IPS-18a (cell line): Measurements from ENCODE around the gene PRAME.
"Not testable (repeated sequence)": the region's sequence is repeated elsewhere in the genome, so short reads cannot be mapped to it uniquely, and the experiment has no call there.

ENCODE experiments used
- H3K27ac ChIP-seq: one replicate; pipeline ENCODE4 v1.5.1; 2013; ENCODE audit warnings: low read length
- H3K27me3 ChIP-seq: one replicate; pipeline ENCODE4 v1.6.1; 2013; ENCODE audit warnings: mild to moderate bottlenecking, low read length; ENCODE audit not compliant: control insufficient read depth, insufficient read depth
- H3K36me3 ChIP-seq: one replicate; pipeline ENCODE4 v1.6.1; 2013; ENCODE audit warnings: low read depth, low read length; ENCODE audit not compliant: control insufficient read depth
- H3K4me1 ChIP-seq: one replicate; pipeline ENCODE4 v1.6.1; 2013; ENCODE audit warnings: low read depth, low read length; ENCODE audit not compliant: control insufficient read depth
- H3K4me3 ChIP-seq: one replicate; pipeline ENCODE4 v1.5.1; 2013; ENCODE audit warnings: low read length
- H3K9ac ChIP-seq: one replicate; pipeline ENCODE4 v1.6.1; 2013; ENCODE audit warnings: mild to moderate bottlenecking, low read length, moderate library complexity
- H3K9me3 ChIP-seq: one replicate; pipeline ENCODE4 v1.6.1; 2013; ENCODE audit warnings: low read depth, low read length; ENCODE audit not compliant: control insufficient read depth

The PRAME gene

DNA sequence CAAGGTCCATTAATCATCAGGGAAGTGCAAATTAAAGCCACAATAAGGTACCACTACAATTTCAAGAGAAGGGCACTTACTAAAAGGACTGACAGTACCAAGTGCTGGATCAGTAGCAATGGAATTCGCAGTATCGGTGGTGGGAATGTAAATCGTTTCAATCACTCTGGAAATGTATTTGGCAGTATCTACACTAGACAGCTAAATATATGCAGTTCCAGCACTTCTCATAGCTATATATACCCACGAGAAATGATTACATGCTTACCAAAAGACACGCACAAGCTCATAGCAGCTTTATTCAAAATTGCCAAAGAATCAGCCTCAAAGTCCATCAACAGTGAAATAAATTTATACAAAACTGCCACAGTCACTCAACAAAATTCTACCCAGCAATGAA lies 46.1 kb downstream of the PRAME start:
- Histone ChIP-seq H3K4me3 (no peak overlapping the region), H3K9me3 (no peaks in the 10 kb centered on the region), H3K4me1 (no peaks in the 10 kb centered on the region), H3K36me3 (no peaks in the 10 kb centered on the region), H3K27me3 (peaks cover 55% of the 10 kb centered on the region), H3K9ac (no peak overlapping the region), H3K27ac (no peak overlapping the region)

- H3K4me1 ChIP-seq, H3K27ac ChIP-seq, H3K36me3 ChIP-seq, H3K4me3 ChIP-seq, H3K9ac ChIP-seq, H3K9me3 ChIP-seq: not testable (repeated sequence)
- peaks cover 46% of the 10 kb centered on the region for H3K27me3 ChIP-seq
Measured at GRCh38 chr22:22510833-22511232, 48.2 kb downstream of the PRAME start.

GRCh38 chr22:22509912-22510311 lies 49.2 kb downstream of the PRAME start:
- H3K27me3 ChIP-seq: peaks cover 37% of the 10 kb centered on the region
- not testable (repeated sequence) for H3K4me3 ChIP-seq, H3K4me1 ChIP-seq, H3K27ac ChIP-seq, H3K9me3 ChIP-seq, H3K36me3 ChIP-seq, H3K9ac ChIP-seq

GRCh38 chr22:22508274-22509176 lies 50.5 kb downstream of the PRAME start, which contains the start of gene ZNF280B:
TSS of gene ZNF280B (minus strand) at chr22:22508742. CDS start at chr22:22489398, 19,344 bp downstream.
- Histone ChIP-seq H3K4me1 (no peaks in the 10 kb centered on the region), H3K27ac (no peak within 1 kb of the TSS), H3K27me3 (peaks cover 24% of the 10 kb centered on the region), H3K36me3 (peaks cover 22% of the 10 kb centered on the region), H3K9ac (peak within 1 kb of the TSS; percentile 71), H3K9me3 (no peaks in the 10 kb centered on the region), H3K4me3 (peak within 1 kb of the TSS; percentile 65)

DNA sequence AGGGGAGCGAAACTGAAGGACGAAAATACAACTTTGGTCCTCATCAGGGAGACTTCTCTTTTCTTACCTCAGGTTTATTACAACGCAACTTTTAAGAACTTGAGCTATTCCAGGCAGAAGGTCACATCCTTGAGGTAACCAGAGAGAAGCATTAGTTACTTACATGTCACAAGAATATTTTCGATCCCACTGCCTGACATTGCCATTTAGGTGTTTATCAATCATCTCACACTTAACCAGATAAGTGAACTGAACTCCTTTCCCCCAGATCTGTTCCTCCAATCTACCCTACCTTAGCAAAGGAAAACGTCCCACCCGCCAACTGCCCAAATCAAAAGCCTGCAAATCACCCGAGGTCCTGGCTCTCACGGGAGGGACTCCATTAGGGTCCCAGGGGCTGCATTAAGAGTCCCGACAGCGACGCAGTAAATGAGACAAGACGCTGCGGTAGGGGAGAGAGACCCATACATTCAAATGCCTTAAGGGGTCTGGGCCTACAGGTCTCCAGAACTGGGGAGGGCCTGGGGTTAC lies 51.3 kb downstream of the PRAME start:
- Histone ChIP-seq H3K27ac (no peak overlapping the region), H3K9ac (peak overlapping the region; percentile 71), H3K27me3 (peaks cover 18% of the 10 kb centered on the region), H3K9me3 (no peaks in the 10 kb centered on the region), H3K4me1 (no peaks in the 10 kb centered on the region), H3K4me3 (peak overlapping the region; percentile 65), H3K36me3 (peaks cover 28% of the 10 kb centered on the region)

- Histone ChIP-seq H3K4me1 (no peaks in the 10 kb centered on the region), H3K27me3 (peaks cover 7% of the 10 kb centered on the region), H3K4me3 (no peak overlapping the region), H3K9ac (no peak overlapping the region), H3K27ac (no peak overlapping the region), H3K36me3 (peaks cover 37% of the 10 kb centered on the region), H3K9me3 (no peaks in the 10 kb centered on the region)
Measured at GRCh38 chr22:22506736-22507135, 52.3 kb downstream of the PRAME start.

- H3K4me3 ChIP-seq: no peak overlapping the region
- no peak overlapping the region for H3K9ac ChIP-seq
- H3K9me3 ChIP-seq: no peaks in the 10 kb centered on the region
- H3K27me3 ChIP-seq: no peaks in the 10 kb centered on the region
- peaks cover 23% of the 10 kb centered on the region for H3K36me3 ChIP-seq
- H3K4me1 ChIP-seq: no peaks in the 10 kb centered on the region
- H3K27ac ChIP-seq: no peak overlapping the region
Measured at GRCh38 chr22:22498267-22498666, 60.8 kb downstream of the PRAME start.
